Activated naive CD8-positive, alpha-beta T cell treated with anti-CD3 and anti-CD28 coated beads, Interleukin-2, amount 50 U/mL, for 16 hours (primary cell): ENCODE measurements around the gene HECTD1.
"Not testable (repeated sequence)": the region's sequence is repeated elsewhere in the genome, so short reads cannot be mapped to it uniquely, and the experiment has no call there.

ENCODE experiments used
- DNase-seq: peaks from one replicate; pipeline ENCODE4 v3.0.0-alpha.2; 2020; ENCODE audit warnings: low read depth, low spot score

HECTD1 gene

DNA sequence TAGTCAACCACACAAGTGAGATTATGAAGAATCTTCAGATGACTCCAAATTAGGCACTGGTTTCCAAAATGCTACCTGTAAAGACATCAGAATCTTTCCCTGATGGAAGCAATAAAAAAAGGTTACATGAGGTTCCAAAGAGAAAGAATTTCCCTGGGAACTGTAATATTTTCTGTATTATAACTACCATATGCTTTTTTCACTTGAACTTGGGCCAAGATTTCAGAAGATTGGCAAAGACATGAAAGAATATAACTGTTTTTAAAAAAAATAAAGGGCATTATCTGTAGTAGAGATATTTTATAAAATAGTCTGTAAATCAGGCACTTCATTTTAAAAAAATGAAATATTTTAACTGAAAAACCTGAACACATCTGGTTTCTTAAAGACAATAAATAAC lies 12.9 kb downstream of the HECTD1 start:
- no peak for DNase-seq

DNA sequence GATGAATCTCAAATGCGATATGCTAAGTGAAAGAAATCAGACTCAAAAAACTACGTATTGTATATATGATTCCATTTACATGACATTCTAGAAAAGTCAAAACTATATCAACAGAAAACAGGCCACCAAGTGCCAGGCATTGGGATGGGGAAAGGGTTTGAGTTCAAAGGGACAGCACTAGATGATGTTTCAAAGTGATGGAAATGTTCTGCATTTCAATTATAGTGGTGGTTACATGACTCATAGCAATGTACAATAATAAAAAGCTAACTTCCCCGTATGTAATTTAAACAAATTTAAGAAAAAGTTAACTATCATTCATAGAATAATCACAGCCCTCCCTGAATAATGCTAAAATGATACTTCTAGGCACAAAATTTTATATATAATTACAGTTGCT lies 13.5 kb downstream of the HECTD1 start:
- DNase-seq, result no peak

DNA sequence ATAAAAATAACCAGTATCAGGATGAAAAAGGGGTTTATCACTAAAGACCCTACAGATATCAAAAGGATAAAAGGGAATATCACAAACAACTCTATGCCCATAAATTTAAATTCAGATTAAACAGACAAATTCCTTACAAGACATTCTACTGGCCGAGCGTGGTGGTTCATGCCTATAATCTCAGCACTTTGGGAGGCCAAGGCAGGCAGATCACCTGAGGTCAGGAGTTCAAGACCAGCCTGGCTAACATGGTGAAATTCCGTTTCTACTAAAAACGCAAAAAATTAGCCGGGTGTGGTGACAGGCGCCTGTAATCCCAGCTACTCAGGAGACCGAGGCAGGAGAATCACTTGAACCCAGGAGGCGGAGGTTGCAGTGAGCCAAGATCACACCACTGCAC lies 15.0 kb downstream of the HECTD1 start:
- DNase-seq, result not testable (repeated sequence)

DNA sequence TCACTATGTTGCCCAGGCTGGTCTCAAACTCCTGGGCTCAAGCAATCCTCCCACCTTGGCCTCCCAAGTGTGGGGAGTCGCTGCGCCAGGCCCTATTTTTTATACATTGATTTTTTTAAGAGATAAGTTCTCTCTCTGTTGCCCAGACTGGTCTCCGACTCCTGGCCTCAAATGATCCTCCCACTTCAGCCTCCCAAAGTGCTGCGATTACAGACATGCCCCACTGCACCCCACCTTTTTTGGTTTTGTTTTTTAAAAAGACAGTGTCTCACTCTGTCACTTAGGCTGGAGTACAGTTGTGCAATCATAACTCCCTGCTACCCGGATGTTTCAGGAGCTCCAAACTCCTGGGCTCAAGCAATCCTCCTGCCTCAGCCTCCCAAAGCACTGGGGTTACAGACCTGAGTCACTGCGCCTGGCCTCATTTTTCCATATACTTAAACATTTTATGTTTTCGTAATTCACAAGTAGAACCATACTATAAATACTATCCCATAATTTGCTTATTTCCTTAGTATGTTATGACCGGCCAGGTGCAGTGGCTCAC lies 16.8 kb downstream of the HECTD1 start:
- DNase-seq, result no peak

DNA sequence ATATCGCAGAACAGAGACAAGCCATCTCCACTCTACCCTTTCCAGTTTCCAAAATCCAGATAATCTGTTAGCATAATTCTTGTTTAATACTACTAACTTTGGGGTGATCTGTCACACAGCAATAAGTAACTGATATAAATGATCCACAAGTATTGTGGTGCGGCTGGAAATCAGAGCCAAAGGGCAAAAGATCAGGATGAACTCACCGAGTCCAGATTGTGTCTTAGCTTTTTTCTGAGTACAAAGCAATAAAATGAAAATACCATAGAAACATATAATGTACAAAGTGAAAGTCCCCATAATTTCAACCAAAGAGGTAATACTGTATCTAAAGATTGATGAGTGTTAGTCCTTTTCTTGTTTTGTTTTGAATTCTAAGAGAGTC lies 17.4 kb downstream of the HECTD1 start:
- no peak for DNase-seq

DNA sequence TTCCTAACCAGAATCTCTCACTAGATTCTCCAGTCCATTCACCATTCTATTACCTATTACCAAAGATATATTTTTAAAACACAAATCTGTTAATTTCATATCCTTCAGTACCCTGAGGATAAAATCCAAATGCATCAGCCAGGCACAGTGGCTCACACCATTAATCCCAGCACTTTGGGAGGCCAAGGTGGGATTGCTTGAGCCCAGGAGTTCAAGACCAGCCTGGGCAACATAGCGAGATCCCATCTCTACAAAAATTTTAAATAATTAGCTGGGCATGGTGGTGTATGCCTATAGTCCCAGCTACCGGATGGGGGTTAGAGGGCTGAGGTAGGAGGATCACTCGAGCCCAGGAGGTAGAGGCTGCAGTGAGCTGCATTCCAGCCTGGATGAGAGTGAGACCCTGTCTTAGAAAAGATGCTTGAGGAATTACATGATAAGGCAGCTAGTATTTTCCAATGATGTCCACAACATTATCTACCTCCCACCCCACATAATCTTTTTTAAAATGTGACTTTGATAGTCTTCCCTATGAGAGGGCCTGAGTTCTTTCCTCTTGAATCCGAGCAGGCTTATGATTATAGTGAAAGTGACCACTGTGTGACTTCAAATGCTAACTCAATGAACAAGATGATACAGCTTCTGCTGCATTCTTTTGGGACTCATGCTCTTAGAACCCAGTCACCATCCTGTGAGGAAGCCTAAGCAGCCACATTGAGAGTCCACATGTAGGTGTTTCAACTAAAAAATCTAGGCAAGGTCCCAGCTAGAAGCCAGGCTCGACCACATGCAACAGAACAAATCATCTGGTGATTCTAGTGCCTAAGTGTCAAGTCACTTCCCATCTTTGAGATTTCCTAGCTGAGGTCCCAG lies 18.0 kb downstream of the HECTD1 start:
- no peak for DNase-seq

DNA sequence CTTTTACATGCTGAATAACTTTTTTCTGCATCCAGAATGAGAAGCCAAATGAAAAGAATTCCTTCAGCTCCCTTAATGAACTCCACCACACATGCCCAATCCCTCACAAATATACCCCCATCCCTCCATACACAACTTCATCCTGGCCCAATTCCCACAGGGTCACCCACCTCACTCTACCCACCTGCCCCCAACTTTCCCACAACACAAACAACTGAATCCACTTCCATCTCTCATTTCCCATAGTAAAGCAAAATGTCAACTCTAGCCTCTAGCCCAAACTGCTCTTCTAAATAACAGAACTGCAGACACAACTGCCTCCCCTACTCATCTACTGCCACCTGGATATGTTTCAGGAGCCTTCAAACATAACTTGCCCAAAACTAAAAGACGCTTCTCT lies 18.8 kb downstream of the HECTD1 start:
- DNase-seq, result no peak

DNA sequence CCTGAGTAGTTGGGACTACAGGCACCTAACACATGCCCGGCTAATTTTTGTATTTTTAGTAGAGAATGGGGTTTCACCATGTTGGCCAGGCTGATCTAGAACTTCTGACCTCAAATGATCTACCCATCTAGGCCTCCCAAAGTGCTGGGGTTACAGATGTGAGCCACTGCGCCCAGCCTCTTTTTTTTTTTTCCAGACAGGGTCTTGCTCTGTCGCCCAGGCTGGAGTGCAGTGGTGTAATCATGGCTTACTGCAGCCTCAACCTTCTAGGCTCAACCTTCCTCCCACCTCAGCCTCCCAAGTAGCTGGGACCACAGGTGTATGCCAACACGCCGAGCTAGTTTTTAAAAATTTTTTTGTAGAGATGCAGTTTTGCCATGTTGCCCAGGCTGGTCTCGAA lies 25.6 kb downstream of the HECTD1 start:
- not testable (repeated sequence) for DNase-seq

DNA sequence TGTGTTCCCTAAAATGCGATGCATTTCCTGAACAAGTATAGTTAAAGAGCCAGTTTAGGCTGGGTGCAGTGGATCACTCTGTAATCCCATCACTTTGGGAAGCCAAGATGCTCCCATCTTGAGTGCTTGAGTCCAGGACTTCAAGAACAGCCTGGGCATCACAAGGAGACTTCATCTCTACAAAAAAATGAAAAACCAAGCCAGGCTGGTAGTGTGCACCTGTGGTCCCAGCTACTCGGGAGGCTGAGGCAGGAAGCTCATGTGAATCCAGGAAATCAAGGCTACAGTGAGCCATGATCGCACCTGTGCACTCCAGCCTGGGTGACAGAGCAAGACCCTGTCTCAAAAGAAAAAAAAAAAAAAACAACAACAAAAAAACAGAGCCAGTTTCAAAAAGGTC lies 26.3 kb downstream of the HECTD1 start:
- DNase-seq, result no peak

DNA sequence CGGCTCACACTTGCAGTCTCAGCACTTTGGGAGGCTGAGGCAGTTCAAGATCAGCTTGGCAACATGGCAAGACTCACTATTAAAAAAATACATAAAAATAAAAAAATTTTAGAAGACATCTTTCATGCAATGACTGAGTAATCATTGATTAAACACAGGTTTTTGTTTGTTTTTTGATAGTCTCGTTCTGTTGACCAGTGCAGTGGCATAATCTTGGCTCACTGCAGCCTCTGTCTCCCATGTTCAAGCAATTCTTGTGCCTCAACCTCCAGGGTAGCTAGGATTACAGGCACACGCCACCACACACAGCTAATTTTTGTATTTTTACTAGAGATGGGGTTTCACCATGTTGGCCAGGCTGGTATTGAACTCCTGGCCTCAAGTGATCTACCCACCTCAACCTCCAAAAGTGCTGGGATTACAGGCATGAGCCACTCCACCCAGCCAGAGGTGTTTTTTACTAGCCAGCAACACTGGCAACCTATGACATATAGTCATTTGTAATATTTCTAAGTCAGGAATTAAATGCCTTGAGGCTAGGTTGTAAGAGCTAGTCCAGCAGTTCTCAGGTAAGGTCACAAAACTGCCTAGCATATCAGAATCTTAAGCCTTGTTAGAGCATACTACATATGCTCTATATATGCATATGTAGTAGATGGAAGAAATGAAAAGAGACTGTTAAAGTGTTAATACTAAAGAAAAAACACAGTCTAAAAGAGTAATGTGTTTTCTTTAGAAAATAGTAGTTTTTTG lies 27.1 kb downstream of the HECTD1 start:
- DNase-seq, result no peak

DNA sequence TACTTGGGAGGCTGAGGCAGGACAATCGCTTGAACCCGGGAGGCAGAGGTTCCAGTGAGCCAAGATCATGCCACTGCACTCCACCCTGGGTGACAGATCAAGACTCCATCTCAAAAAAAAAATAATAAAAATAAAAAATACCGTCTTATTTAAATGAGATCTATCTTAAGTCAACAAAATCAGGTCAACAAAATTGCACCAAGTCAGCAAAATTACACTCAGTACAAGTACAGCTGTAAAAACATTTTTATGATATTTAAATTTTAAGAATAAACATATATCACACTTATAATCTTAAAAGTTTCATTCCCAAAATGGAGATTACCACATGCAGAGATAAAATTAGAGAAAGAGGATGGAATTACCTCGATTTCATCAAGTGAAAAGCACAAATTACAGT lies 33.2 kb downstream of the HECTD1 start:
- DNase-seq, result no peak

DNA sequence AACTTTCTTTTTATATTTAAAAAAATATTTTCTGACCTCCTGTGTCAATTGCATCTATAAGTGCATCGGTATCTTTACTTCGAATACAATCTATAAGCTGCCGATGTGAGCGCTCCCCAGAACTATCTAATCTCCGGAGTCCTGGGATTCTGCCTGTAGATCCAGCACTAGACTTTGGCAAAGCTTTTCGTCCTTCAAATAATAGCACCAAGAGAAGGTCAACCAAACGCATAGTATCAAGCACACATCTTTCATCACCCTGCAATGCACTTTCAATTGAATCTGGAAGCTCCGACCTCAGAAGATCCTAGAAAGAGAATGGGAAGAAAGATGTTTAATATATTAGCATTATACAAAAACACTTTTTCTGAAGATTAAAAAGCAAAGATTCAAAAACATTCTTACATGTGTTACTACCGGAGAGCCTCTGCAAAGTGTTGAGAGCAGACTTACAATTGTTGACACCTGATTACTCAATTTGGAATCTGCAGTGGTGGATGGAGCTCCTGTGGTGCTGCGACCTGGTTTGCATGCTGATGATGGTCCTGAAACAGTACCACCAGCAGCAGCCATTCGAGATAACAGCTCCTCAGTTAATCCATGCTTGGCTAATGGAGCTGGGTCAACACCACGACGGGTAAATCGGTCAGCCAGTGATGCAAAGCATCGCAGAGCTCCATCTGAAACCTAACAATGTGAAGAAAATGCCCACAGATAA lies 34.3 kb downstream of the HECTD1 start:
- no peak for DNase-seq

DNA sequence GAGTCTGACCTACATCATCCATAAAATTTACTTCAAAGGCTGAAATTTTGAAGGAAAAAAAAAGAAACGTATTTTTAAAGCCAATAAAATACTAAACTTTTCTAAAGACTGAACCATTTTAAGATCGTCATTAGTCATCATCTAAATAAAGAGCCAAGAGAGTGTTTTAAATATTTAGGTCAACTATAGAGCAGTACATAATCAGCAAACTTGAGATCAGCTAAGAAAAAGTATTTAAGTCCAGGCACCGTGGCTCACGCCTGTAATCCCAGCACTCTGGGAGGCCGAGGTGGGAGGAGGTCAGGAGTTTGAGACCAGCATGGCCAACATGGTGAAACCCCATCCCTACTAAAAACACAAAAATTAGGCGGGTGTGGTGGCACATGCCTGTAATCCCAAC lies 35.5 kb downstream of the HECTD1 start:
- DNase-seq, result no peak

DNA sequence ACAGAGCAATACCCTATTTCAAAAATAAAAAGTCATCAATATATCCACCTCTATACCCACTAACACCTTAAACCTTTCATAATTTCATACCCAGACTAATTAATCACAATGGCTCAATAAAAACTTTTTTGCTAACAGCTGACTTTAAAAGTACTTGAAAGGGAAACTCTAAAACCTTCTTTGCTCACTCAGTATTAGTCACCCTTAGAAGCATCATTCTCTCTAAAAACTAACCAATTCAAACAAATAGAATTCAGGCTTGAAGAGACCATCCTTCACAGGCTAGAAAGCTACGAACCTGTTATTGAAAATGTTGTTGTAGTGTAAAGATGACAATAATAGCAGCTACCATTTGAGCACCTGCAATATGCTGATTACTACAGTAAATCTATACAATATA lies 37.2 kb downstream of the HECTD1 start:
- no peak for DNase-seq

DNA sequence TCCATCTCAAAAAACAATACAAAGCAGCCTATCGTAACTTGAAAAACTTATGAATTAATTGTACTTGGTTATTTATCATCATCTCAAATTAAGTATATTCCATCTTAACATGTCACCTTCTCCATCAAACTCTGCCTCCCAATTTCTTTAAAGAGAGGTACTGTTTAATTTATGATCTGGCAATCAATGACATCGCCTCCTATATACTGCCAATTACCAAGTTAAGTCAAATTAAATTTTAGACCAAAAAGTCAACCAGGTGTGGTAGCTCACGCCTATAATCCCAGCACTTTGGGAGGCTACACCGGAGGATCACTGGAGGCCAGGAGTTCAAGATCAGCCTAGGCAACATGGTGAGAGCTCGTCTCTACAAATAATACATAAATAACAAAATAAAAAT lies 37.7 kb downstream of the HECTD1 start:
- no peak for DNase-seq

DNA sequence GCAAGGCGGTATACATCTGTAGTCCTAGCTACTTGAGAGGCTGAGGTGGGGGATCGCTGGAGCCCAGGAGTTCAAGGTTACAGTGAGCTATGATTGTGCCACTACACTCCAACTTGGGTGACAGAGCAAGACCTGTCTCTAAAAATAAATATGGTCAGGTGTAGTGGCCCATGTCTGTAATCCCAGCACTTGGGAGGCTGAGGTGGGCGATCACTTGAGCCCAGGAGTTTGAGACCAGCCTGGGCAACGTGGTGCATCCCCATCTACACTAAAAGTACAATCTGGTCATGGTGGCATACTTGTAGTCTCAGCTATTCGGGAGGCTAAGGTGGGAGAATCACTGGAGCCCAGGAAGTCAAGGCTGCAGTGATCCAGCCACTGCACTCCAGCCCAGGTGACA lies 40.6 kb downstream of the HECTD1 start:
- DNase-seq, result no peak

DNA sequence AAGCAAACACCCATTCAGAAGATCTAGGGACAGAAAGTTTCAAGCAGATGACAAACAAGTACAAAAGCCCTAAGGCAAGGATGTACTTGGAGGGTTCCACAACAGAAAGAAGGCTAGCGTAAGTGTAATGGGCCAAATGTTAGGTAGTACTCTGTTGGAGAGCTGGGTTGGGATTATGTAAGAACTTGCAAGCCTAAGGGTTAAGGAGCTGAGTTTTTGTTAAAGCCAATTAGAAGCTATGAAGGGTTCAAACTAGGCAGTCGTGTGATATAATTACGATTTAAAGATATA lies 41.4 kb downstream of the HECTD1 start:
- no peak for DNase-seq

DNA sequence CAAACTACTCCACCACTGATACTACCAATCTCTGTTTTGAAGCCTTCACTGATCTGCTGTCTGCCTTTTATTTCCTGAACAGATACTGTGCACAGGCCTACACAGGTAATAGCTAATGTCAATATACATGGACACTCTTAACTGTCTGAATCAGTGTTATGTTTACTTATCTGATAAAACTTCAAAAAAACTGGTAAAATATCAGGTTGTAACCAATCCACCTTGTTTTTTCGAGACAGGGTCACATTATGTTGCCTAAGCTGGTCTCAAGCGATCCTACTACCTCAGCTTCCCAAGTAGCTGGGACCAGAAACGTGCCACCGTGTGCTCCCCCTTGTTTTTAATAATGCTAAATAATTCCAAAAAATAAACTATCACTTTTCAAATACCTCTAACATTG lies 43.5 kb downstream of the HECTD1 start:
- no peak for DNase-seq

DNA sequence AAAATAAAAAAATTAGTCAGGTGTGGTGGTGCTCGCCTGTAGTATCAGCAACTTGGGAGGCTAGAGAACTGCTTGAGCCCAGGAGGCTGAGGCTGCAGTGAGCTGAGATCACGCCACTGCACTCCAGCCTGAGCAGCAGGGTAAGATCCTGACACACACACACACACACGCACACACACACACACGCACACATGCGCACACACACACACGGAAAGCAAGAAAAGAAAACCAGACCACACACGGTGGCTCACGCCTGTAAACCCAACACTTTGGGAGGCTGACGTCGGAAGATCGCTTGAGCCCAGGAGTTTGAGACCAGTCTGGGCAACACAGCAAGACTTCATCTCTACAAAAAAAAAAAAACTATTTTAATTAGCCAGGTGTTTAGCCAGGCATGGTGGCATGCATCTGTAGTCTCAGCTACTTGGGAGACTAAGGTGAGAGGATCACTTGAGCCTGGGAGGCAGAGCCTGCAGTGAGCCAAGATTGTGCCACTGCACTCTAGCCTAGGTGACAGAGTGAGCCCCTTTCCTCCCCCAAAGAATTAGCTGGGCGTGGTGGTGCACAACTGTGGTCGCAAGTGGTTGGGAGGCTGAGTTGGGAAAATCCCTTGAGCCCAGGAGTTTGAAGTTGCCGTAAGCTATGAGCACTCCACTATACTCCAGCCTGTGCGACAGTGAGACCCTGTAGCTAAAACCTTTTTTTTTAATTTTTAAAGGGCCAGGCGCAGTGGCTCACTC lies 44.5 kb downstream of the HECTD1 start:
- no peak for DNase-seq

DNA sequence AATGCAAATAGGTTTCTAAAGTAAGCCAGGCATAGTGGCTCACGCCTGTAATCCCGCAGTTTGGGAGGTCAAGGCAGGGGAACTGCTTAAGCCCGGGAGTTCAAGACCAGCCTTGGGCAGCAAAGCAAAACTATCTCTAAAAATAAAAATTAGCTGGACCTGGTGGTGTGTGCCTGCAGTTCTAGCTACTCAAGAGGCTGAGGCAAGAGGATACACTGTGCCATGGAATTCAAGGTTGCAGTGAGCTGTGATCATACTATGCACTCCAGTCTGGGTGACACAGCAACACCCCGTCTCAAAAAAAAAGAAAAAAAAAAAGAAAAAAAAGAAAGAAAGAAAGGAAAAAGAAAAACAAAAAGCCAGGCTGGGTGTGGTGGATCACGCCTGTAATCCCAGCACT lies 46.3 kb downstream of the HECTD1 start:
- no peak for DNase-seq

DNA sequence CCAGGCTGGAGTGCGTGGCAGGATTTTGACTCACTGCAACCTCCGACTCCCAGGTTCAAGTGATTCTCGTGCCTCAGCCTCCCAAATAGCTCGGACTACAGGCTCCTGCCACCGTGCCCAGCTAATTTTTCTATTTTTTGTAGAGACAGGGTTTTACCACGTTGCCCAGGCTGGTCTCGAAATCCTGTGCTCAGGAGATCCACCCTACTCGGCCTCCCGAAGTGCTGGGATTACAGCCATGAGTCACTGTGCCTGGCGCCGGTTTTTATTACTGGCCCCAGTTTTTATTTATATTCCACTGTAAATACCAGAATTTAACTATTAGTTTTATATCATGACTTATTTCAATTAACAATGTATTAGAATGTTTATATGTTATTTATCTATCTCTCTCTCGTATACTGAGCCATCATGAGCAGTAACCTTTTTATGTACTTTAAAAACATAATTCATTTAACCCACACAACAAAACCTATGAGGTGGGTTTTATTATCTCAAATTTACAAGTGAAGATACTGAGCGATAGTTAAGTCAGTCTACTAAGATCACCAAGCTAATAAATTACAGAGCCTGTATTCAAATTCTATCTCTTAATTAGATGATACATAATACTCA lies 47.8 kb downstream of the HECTD1 start:
- no peak for DNase-seq
